Measurements from ENCODE around the gene AP5M1. TPM values are rescaled to one million over a fixed set of nuclear protein-coding genes. Genes with fewer than 3 reads are reported as not detected.

Gene AP5M1
- total RNA-seq, 1 experiment from 2014 or later: 58.7 TPM

DNA sequence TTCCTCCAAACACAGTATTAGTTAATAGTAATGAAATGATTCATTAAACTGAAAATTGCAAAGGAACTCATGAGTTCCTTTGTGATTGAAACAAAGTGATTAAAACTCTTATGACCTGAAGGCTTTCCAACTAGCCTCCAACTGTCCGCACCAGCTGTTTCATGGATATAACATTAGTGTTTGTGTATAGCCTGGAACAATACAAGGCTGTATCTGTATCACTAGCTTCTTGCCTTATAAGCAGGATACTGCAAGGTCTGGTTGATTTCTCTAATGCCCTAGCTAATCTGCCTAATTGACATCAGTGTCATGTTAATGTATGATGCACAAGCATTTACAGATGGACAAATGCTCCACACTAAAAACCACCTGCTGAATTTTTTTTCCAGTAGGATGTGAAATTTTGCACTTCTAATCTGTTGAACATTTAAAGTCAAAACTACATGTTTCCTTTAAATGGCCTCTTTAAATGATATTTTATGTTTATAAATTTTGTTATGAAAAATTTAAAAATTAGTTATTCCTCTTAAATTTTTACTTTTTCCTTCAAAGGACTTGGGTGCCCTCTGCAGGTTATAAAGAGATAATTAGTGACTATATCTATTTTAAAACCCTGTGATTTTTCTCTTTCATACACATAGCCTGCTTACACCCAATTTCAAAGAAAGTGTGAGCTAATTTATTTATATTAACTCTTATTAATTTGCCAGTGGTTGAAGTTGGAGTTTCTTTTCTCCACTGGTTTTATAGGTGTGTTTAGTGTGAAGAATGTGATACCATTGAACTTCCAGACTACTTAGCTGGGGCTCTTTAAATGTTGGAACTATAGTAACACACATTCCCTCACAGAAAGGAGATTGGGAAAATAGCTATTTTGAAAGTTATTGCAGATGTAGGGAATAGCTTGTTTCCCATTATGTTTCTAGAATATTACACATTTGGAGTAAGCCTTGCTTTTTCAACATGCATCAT is 25.4 kb downstream of the AP5M1 start:
- Histone ChIP-seq H3K4me1 (ENCODE audit: insufficient read depth, low read length, poor library complexity, severe bottlenecking) (peaks cover 4% of the 10 kb centered on the region), H3K9me3 (ENCODE audit: low read depth, low read length, poor library complexity, severe bottlenecking) (no peaks in the 10 kb centered on the region), H3K27me3 (replicated peaks; ENCODE audit: insufficient read depth, low read depth, low read length, poor library complexity) (no peaks in the 10 kb centered on the region), H3K4me3 (ENCODE audit: low read depth, low read length, poor library complexity, severe bottlenecking) (no peak overlapping the region), H3K36me3 (ENCODE audit: insufficient read depth, low read length, poor library complexity, severe bottlenecking) (peaks cover under 1% of the 10 kb centered on the region), H3K27ac (ENCODE audit: low read depth, low read length, poor library complexity, severe bottlenecking) (no peak overlapping the region)
- peak; percentile 33 for DNase-seq (ENCODE audit: low spot score)
- intact Hi-C loops (cut with micrococcal nuclease; ENCODE audit: unreplicated experiment): loop anchor here (5.0 kb wide), 1 partner anchor 802 kb away; no protein-coding TSS in a partner anchor
- POLR2A ChIA-PET (ENCODE audit: low non-redundant PET): no interaction called here
- BruUV-seq (replicated peaks): no TSS peak
- CTCF ChIA-PET: no interaction called here
- TF ChIP-seq EZH2 (IDR thresholded peaks at IDR 0.05; ENCODE audit: borderline replicate concordance, low read depth, low read length, poor library complexity, severe bottlenecking): no peak
- TF ChIP-seq, protein P1, sequence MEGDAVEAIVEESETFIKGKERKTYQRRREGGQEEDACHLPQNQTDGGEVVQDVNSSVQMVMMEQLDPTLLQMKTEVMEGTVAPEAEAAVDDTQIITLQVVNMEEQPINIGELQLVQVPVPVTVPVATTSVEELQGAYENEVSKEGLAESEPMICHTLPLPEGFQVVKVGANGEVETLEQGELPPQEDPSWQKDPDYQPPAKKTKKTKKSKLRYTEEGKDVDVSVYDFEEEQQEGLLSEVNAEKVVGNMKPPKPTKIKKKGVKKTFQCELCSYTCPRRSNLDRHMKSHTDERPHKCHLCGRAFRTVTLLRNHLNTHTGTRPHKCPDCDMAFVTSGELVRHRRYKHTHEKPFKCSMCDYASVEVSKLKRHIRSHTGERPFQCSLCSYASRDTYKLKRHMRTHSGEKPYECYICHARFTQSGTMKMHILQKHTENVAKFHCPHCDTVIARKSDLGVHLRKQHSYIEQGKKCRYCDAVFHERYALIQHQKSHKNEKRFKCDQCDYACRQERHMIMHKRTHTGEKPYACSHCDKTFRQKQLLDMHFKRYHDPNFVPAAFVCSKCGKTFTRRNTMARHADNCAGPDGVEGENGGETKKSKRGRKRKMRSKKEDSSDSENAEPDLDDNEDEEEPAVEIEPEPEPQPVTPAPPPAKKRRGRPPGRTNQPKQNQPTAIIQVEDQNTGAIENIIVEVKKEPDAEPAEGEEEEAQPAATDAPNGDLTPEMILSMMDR (conservative IDR thresholded peaks at IDR 0.05; ENCODE audit: low read depth, low read length): peak; percentile 59

DNA sequence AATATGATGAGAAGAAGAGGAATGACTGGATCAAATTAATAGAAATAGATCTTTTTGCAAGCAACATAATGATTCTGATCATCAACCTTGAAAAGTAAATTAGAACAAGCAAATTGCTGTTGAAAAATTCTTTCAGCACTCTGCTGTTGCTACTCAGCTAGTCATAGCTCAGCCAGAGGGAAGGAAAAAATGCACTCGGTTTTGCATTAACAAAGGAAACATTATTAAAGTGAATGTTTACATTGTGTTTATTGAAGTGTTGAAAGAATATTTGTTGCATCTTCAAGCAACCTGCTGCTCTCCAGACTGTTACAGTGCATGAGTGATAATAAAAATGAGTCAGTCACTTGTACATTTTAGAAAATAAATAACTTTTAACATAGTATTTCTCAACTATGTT is 26.5 kb downstream of the AP5M1 start:
- no TSS peak for BruUV-seq (replicated peaks)
- H3K4me1 ChIP-seq (ENCODE audit: insufficient read depth, low read length, poor library complexity, severe bottlenecking): peaks cover 4% of the 10 kb centered on the region
- no peaks in the 10 kb centered on the region for H3K27me3 ChIP-seq (replicated peaks; ENCODE audit: insufficient read depth, low read depth, low read length, poor library complexity)
- intact Hi-C loops (cut with micrococcal nuclease; ENCODE audit: unreplicated experiment): no loop called here
- ChIA-PET POLR2A (ENCODE audit: low non-redundant PET) (no interaction called here), CTCF (no interaction called here)
- H3K9me3 ChIP-seq (ENCODE audit: low read depth, low read length, poor library complexity, severe bottlenecking): no peaks in the 10 kb centered on the region
- no peak overlapping the region for H3K4me3 ChIP-seq (ENCODE audit: low read depth, low read length, poor library complexity, severe bottlenecking)
- no peak for DNase-seq (ENCODE audit: low spot score)
- H3K36me3 ChIP-seq (ENCODE audit: insufficient read depth, low read length, poor library complexity, severe bottlenecking): no peaks in the 10 kb centered on the region
- TF ChIP-seq EZH2 (IDR thresholded peaks at IDR 0.05; ENCODE audit: borderline replicate concordance, low read depth, low read length, poor library complexity, severe bottlenecking): no peak
- TF ChIP-seq, protein P1 (conservative IDR thresholded peaks at IDR 0.05; ENCODE audit: low read depth, low read length): no peak
- H3K27ac ChIP-seq (ENCODE audit: low read depth, low read length, poor library complexity, severe bottlenecking): no peak overlapping the region

DNA sequence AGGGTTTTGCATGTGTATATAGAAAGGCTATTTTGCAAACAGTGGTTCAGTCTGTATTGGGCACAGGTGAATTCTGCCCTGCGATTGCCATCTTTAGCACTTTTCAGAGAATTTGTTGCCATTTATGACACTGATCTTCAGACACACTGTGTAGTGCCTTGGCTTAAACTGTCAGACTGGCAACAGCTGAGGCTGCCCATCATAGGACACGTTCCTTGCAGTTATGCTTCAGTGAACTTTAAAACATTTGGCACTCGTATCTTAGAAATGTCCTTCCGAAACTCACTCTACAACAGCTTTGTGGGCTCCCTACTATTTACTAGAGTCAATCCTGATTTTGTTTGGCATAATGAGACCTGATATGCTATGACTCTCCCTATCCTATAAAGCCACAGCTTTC is 29.1 kb downstream of the AP5M1 start:
- TF ChIP-seq, protein P1 (conservative IDR thresholded peaks at IDR 0.05; ENCODE audit: low read depth, low read length): no peak
- TF ChIP-seq EZH2 (IDR thresholded peaks at IDR 0.05; ENCODE audit: borderline replicate concordance, low read depth, low read length, poor library complexity, severe bottlenecking): no peak
- CTCF ChIA-PET: no interaction called here
- POLR2A ChIA-PET (ENCODE audit: low non-redundant PET): no interaction called here

More for the DNA sequence above, 29.1 kb downstream of the AP5M1 start:
- Histone ChIP-seq H3K27ac (ENCODE audit: low read depth, low read length, poor library complexity, severe bottlenecking) (no peak overlapping the region), H3K9me3 (ENCODE audit: low read depth, low read length, poor library complexity, severe bottlenecking) (no peaks in the 10 kb centered on the region), H3K4me3 (ENCODE audit: low read depth, low read length, poor library complexity, severe bottlenecking) (no peak overlapping the region), H3K4me1 (ENCODE audit: insufficient read depth, low read length, poor library complexity, severe bottlenecking) (peaks cover 4% of the 10 kb centered on the region), H3K36me3 (ENCODE audit: insufficient read depth, low read length, poor library complexity, severe bottlenecking) (no peaks in the 10 kb centered on the region), H3K27me3 (replicated peaks; ENCODE audit: insufficient read depth, low read depth, low read length, poor library complexity) (no peaks in the 10 kb centered on the region)
- no TSS peak for BruUV-seq (replicated peaks)
- DNase-seq (ENCODE audit: low spot score): no peak
- intact Hi-C loops (cut with micrococcal nuclease; ENCODE audit: unreplicated experiment): no loop called here
